T-helper 2 cell (primary cell): Measurements from ENCODE around the gene SV2A.
"Not testable (repeated sequence)": the region's sequence is repeated elsewhere in the genome, so short reads cannot be mapped to it uniquely, and the experiment has no call there.

Experiments used
- DNase-seq, 5 experiments: peaks; one replicate each; pipeline versions ENCODE4 v3.0.0 to v3.0.0-alpha.2; 2012 to 2022
- total RNA-seq, 2 donors: gene quantifications; one replicate each; lab custom pipeline; 2026; lab: John Stamatoyannopoulos, UW

The SV2A gene
- 5.5 to 5.6 reads per million in 2 donors for total RNA-seq

DNA sequence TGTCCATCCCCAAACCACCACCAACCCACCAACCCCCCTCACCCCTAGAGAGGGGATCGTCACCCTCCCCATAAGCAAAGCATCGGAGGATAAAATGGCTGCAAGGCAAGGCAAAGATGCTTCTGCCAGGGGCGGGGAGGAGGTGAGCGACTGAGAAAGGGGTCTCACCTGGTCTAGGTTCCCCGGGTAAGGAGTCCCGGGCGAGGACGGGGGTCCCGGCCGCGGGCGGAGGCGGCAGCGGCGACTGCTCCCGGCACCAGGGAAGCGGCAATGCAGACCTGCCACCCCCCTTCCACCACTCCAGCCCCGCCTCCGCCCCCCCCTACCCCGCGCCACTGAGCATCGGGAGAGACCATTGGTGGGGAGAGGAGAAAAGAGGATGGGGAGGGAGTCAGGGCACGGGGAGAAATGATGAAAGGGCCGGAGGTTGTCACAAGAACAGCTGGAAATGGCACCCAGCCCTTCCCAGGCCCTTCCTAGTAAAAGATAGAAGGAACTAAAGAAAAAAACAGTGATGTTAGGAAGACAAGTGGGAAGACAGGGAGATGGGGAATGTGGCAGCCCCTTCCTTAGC lies at the start of gene SV2A:
Gene SV2A (minus strand): TSS at position 274 of the 574 bp plus-strand sequence. CDS start 4,004 bp downstream, outside the sequence.
- peak in 4 of 5 experiments; percentile 13 to 68 (median 36) for DNase-seq

GRCh38 chr1:149967041-149967440 lies 49.4 kb upstream of the SV2A start:
- DNase-seq: no peak

- no peak for DNase-seq
These were observed 48.8 kb upstream of the SV2A start for GRCh38 chr1:149966405-149966804.

DNA sequence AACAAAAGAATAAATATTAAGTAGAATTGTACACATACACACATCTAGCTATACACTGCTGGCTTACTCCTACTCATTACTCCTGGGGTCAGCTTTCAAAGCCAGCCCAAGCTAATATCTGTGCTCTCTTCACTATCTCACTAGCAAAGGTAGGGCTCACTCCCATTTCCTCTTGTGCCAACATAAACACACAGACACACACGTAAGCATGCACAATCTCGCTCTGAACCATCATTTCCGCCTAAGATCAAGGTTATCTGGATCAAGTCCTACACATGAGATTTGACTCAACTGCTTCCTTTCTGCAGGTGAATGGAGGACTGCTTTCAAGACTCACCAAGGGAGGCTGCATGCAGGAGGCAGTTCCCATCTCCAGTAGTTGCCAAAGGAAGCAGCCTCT lies 47.8 kb upstream of the SV2A start:
- DNase-seq: peak in 1 of 5 experiments; percentile 87

- no peak for DNase-seq
These were observed 45.7 kb upstream of the SV2A start for GRCh38 chr1:149963358-149963757.

- no peak for DNase-seq
These were observed 45.1 kb upstream of the SV2A start for GRCh38 chr1:149962736-149963135.

- DNase-seq: peak in 3 of 5 experiments; percentile 17 to 77 (median 20)
These were observed 44.5 kb upstream of the SV2A start for GRCh38 chr1:149962039-149962647.

- not testable (repeated sequence) for DNase-seq
These were observed 39.9 kb upstream of the SV2A start for GRCh38 chr1:149957548-149957947.

DNA sequence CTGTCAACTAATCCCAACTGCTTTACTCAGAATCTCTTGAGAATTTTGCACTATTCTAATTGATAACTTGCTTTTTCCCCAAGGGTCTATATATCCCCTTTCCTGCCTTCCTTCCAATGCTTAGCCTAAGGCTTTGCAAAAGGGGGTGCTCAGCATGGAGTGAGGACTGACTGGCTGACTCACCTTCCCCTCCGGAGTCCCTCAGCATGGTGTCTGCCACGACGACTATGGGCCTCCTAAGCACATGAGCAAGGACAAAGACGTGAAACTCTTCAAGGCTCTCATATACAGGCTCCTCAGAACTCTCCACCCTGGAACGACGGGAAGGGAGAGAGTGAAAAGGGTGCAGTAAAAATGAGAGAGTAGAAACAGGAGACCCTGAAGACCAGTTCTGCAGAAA lies 32.3 kb upstream of the SV2A start:
- no peak for DNase-seq

DNA sequence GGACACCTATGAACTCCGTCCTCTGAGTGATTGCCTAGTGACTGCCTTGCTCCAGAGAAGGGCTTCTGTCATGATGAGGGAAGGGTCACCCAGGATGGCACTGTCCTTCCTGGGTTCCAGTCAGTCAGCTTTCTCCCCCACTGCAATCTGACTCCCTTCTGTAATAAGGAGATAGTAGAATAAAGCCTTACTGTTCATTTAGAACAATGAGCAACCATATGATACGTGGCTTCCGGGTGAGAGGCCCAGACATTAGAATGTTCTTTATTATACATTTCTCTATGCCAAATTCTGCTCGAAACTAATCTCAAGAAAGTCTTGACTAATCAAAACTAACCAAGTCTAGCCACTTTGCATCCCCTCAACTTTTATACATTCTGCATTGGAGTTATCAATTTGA lies 27.6 kb upstream of the SV2A start:
- DNase-seq: no peak

DNA sequence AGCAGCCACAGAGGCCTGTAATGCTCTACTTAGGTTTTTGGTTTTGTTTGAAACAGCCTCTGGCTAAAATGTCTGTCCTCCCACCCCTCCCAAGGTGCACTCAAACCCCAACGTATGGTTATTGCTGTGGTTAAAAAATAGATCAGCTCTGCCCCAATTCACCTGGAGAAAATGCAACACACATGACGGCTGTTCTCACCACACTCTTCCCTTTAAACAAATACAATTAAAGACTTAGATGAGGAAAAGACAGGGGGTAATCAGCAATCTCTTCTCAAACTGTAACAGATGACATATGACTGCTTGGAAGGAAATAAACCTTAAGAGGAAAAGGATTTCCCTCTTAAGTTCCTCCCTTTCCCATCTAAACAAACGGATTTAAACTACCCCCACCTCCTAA lies 25.2 kb upstream of the SV2A start:
- DNase-seq: no peak

DNA sequence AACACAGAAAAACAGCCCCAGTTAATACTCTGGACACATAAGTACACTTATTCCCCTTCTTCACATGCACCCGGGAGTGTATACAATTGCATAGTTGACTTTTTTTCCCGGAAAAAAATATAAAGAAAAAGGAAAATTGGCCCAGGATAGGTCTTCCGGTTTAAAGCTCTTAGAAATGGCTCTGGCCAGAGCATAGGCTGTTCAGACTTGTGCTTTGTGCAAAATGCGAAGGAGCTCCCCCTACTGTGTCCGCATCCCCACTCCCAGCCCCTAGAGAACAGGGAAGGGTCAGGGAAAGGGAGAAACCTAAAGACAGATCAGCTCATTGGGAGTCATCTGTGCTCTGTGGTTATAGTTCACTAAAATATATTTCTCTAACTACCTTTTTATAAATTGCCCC lies 24.6 kb upstream of the SV2A start:
- no peak for DNase-seq

DNA sequence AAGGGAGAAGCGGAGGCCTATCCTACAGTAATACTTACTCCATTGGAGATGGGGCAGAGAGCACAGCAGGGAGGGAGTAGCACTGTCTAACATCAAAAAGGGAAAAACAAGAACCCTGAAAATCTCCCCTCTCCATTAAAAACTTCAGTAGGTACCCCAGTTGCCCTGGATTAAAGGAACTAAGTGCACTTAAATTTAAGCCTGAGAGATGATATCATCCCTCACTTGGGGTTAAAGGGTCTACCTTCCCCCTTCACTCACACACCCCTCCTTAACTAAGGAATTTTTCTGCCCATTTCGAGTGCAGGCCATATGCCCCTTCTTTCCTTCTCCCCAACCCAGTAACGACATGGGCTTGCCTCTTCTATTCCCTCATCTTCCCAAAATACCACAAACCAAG lies 22.8 kb upstream of the SV2A start:
- DNase-seq: no peak

GRCh38 chr1:149938668-149939003 lies 21.0 kb upstream of the SV2A start:
- not testable (repeated sequence) for DNase-seq

GRCh38 chr1:149937759-149938158 lies 20.1 kb upstream of the SV2A start:
- DNase-seq: no peak

DNA sequence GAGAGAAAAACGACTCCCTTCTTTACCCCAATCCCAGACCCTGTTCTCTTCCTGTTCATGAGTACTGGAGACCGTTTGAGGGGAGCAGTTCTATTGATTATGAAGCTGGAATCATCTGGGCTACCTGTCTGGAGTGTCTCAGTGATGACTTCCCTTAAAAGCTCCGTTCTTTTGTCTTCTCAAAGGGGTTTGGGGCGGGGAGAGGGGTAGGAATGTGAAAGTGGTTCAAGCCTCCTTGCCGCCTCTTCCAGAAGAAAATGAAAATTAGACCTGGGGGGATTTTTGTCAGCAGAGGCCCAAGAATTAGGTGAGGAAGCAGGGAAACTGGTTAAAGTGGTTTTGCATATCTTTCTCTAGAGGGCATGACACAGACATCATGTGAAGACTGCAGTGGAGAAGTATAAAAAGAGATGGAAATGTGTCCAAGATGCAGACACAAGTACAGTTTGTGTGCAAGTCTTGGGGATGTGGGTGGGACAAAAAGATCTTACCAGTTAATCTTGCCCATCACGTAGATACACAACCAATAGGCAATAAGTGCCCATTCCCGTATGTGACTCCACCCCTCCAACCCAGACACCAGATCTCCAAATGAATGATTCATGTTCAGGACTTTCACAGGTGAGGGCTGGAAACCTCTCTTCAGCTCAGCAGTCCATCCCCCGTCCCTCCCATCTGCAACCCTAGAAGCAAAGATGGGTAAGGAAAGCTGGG lies 19.5 kb upstream of the SV2A start:
- DNase-seq: no peak

GRCh38 chr1:149936170-149936991 lies 18.7 kb upstream of the SV2A start, which contains the start of gene MTMR11:
MTMR11 (minus strand) TSS chr1:149936879; CDS start chr1:149936647, 232 bp downstream.
- no peak for DNase-seq

GRCh38 chr1:149934356-149934755 lies 16.7 kb upstream of the SV2A start:
- no peak for DNase-seq

GRCh38 chr1:149933208-149933607 lies 15.6 kb upstream of the SV2A start:
- DNase-seq: no peak

DNA sequence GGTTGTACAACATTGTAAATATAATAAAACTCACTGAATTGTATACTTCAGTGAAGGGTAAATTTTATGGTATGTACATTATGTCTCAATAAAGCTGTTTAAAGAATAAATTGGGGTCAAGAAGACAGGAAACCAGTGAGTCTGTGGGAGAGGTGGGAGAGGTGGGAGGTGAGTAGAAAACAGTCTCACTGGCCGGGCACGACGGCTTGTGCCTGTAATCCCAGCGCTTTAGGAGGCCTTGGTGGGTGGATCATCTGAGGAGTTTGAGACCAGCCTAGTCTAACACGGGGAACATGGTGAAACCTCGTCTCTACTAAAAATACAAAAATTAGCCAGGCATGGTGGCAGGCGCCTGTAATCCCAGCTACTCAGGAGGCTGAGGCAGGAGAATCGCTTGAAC lies 14.8 kb upstream of the SV2A start:
- no peak for DNase-seq

GRCh38 chr1:149931212-149931790 lies 13.7 kb upstream of the SV2A start:
- no peak for DNase-seq

DNA sequence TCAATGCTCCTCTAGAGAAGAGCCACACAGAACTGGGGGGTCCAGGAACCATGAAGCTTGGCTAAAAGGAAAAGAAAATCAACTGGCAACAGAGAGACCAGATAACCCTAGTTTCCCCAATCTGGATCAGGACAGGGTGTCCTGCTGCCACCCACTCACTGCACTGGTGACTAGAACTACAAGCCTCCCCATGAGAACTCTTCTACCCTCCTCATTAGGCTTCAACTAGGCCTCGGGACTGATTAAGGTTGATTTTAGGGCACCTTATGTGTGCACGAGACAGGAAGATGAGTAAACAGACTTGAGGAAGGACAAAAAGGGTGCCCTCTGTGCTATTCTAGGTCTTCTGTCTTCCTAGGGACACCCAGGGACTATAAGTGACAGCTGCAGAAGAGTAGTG lies 12.2 kb upstream of the SV2A start:
- DNase-seq: no peak

GRCh38 chr1:149928401-149928724 lies 10.7 kb upstream of the SV2A start:
- no peak for DNase-seq
